HL-60/S4 treated with phorbol 12-myristate 13-acetate at 8.2 ng/mL for 4 days and 3 days (cell line): Measurements from ENCODE around the gene HCK.

ENCODE experiments used
- in situ Hi-C: fragments of 300-500 bp; cut with MboI; formaldehyde crosslinking; loops from 2 replicates; pipeline ENCODE4 v1.15.0; 2022; ENCODE audit warnings: low sequenced_read_pairs

The HCK gene

DNA sequence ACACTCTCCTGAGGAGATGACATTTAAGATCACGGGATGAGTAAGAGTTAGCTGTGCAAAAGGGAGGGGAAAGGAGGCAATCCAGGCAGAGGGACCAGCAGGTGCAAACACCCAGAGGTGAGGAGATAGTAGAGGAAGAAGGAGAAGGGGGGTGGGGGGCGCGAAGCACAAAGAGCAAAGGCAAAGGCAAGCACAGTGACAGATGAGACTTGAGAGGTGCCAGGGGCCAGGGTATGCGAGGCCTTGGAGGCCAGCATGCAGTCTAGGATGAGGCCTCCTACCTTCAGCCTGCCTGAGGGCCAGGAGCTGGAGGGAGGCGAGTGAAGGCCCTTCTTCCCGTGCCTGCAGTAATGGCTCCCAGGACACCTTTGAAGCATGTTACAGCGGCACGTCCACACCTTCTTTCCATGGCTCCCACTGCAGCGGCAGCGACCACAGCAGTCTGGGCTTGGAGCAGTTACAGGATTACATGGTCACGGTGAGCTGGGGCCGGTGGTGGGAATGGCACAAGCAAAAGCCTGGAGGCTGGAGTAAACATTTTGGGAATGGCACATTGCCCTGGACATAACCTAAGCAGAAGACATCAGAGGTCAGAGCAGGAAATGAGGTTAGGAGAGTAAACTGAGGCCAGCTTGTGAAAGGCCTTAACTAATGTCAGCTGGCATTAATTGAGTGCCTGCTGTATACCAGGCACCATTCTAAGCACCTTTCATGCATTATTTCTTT, 23.2 kb upstream of the HCK start:
- in situ Hi-C loops: no loop called here

DNA sequence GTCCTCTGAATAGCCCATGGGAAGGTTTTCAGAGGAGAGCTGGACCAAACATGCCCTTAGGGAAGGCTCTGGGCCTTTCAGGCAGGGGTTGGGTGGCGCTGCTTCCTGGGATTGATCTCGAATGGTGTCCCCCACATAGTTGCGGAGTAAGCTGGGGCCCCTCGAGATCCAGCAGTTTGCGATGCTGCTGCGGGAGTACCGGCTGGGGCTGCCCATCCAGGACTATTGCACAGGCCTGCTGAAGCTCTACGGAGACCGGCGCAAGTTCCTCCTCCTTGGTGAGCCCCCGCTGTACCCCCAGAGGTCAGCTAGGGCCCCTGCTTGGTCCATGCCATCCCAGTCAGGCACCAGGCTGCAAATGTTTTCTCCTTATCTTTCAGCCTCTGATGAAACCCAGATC, 22.5 kb upstream of the HCK start:
- in situ Hi-C loops: no loop called here

DNA sequence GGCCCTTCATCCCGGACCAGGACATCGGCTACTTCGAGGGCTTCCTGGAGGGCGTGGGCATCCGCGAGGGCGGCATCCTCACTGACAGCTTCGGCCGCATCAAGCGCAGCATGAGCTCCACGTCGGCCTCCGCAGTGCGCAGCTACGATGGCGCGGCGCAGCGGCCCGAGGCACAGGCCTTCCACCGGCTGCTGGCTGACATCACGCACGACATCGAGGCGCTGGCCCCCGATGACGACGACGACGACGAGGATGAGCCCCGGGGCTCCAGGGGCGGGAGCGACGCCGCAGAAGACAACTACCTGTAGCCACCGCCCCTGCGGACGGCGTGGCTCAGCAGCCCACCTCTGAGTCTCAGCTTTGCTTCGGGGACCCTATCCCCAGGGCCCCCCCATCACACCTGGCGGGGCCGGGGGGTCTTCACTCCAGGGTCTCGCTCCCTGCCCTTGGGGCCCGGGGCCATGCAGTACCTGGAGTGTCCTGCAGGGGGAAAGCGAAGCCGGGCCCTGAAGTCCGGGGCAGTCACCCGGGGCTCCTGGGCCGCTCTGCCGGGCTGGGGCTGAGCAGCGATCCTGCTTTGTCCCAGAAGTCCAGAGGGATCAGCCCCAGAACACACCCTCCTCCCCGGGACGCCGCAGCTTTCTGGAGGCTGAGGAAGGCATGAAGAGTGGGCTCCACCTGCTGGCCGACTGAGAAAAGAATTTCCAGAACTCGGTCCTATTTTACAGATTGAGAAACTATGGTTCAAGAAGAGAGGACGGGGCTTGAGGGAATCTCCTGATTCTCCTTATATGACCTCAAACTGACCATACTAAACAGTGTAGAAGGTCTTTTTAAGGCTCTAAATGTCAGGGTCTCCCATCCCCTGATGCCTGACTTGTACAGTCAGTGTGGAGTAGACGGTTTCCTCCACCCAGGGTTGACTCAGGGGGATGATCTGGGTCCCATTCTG, 20.8 kb upstream of the HCK start:
- in situ Hi-C loops: loop anchor here (10.0 kb wide), 1 partner anchor 64 kb away; no protein-coding TSS in a partner anchor

- in situ Hi-C loops: loop anchor here (10.0 kb wide), 1 partner anchor 61 kb away; no protein-coding TSS in a partner anchor
Observed at GRCh38 chr20:32033316-32033715, 18.7 kb upstream of the HCK start.

GRCh38 chr20:32033721-32034120, 18.3 kb upstream of the HCK start:
- in situ Hi-C loops: loop anchor here (10.0 kb wide), 1 partner anchor 61 kb away; no protein-coding TSS in a partner anchor

- in situ Hi-C loops: loop anchor here (10.0 kb wide), 1 partner anchor 60 kb away; no protein-coding TSS in a partner anchor
Observed at GRCh38 chr20:32034581-32035425, 17.2 kb upstream of the HCK start.

DNA sequence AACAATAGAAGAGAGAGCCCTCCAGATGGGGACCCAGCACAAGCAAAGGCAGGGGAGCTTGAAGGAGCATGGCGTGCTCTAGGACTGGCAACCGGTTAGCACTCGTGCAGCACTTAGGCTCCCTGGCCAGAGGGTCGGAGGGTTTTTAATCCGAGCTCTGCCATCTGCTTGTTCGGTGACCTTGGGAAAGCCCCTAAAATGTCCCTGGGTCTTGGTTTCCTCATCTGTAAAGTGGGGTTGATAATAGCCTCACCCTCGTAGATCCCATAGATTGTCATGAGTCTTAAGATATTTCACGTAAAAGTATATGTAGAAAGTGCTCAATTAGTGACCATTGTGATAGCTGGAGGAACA, 16.6 kb upstream of the HCK start:
- in situ Hi-C loops: loop anchor here (10.0 kb wide), 1 partner anchor 59 kb away; no protein-coding TSS in a partner anchor

DNA sequence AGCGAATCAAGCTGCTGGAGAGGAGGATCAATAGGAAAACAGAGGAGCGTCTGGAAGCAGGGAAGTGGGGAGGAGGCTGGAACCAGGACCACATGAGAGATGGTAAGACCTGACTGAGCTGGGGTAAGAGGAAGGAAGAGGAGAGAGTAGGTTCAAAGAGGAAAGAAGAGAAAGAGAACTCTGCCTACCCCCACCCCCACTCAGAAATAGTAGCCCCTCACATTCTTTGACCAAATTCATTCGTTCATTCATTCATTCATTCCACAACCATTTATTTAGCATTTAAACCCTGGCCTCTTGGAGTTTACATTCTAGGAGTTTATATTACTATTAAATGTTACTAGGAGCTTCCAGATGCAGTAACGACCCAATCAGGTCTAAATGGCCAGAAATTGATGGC, 15.8 kb upstream of the HCK start:
- in situ Hi-C loops: loop anchor here (10.0 kb wide), 1 partner anchor 59 kb away; no protein-coding TSS in a partner anchor

DNA sequence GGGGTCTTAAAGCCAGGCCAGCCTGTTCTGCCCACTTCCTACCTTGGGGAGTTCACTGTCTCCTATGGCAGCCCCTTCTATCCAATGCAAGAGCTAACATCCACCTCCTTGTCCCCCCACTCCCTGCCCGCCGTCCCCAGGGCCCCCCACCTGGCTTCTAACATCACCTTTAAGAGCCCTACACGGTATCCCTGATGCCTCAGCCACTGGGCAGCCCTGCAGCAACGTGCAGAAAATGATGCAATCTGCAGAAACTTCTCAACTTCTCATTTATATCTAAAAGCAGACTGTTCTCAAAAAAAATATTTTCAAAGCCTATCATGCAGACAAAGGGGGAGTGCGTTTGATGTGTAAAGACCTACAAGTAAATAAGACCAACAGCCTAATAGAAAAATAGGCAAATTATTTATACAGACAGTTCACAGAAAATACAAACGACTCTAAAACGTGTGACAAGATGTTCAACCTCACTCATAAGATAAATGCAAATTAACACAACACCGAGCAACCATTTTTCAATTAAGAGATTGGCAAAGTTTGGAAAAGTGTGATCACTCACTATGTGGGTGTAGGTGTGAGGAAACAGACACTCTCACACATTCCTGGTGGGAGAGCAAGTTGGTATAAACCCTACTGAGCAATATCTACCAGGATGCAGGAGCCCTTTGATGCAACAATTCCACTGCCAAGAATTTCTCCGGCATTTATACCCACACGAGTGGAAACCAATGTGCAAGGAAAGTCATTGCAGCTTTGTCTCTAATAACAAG, 15.1 kb upstream of the HCK start:
- in situ Hi-C loops: loop anchor here (10.0 kb wide), 1 partner anchor 58 kb away; no protein-coding TSS in a partner anchor

DNA sequence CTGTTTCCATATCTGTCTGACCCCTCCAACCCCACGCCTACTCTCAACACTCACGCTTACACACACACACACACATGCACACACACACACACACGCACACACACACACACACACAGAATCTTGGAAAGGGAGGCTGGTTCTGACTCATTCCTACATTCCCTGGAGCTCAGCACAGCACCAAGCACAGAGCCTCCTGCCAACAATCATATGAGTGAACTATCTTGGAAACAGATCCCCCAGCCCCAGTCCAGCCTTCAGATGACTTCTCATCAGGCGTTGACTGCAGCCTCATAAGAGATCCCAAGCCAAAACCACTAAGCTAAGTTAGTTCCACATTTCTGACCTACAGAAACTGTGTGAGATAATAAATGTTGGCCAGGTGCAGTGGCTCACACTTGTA, 14.1 kb upstream of the HCK start:
- in situ Hi-C loops: loop anchor here (10.0 kb wide), 1 partner anchor 57 kb away; no protein-coding TSS in a partner anchor

DNA sequence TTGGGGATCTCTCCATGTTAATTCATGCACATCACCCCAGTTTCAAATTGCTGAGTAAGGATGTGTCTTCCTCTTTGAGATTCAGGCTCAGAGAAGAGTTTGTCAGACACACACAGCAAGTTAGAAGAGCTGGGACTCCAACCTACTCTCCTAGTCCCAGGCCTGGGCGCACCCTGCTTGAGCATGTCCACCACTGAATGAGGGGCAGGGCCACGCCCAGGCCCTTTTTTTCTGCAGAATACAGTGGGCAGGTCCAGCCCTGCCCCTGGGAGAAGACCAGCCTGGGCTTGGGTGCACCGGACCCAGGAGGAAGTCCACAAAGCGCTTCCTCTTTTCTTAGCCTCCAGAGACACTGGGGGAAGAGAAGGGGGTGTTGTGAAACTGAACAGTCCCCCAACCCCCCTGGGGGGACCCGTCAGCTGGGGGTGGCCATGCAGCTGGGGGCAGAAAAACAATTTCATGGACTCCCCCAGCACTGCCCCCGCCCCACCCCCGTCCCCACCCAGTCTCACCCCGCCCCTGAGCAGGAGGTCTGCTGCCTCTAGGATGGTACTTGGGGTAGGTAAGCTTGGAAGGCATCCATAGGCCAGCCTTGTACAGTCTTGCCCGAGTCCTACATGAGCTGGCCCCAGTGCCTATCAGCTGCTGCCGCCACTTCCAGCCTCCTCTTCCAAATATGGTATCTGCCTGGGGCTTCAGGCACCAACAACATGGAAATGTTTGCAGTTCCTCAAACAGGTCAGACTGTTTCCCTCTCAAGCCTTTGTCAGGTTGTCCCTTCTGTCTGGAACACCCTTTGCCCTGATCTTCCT, 11.7 kb upstream of the HCK start:
- in situ Hi-C loops: no loop called here

DNA sequence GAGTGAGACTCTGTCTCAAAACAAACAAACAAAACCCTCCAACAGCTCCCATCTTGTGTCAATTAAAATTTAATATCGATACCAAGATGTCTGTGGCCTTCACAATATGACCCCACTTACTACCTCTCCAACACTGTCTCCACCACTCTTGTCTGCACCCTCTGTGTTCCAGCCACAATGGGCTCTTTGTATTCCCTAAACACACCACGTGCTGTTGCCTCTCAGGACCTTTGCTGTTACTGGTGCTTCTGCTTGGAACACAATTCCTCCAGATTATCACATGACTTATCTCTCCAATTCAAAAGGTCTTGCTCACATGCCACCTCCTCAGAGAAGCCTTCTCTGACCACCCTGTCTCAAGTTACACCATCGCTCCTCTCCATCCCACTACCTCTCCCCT, 6.0 kb upstream of the HCK start:
- in situ Hi-C loops: no loop called here

- in situ Hi-C loops: no loop called here
Observed at GRCh38 chr20:32050324-32050841, 1.7 kb upstream of the HCK start.

- in situ Hi-C loops: no loop called here
Observed at GRCh38 chr20:32050851-32051556, 1.0 kb upstream of the HCK start.

DNA sequence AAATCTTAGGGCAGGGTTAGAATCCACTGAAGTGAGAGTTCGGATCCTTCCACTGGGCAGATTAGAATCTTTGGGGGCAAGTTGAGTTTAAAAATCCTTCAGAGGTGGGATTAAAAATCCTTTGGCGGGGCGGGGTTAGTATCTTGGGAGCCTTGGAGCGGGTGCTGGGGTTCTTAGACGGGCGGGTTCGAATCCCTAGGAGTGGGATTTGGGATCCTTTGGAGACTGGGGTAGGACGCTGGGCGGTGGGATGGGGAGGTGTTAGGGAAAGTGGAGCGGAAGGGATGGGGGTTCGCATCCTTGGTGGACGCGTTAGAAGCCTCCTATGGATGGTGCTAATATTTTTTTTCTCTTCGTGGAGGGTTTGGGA, 337 bp upstream of the HCK start:
- in situ Hi-C loops: no loop called here

DNA sequence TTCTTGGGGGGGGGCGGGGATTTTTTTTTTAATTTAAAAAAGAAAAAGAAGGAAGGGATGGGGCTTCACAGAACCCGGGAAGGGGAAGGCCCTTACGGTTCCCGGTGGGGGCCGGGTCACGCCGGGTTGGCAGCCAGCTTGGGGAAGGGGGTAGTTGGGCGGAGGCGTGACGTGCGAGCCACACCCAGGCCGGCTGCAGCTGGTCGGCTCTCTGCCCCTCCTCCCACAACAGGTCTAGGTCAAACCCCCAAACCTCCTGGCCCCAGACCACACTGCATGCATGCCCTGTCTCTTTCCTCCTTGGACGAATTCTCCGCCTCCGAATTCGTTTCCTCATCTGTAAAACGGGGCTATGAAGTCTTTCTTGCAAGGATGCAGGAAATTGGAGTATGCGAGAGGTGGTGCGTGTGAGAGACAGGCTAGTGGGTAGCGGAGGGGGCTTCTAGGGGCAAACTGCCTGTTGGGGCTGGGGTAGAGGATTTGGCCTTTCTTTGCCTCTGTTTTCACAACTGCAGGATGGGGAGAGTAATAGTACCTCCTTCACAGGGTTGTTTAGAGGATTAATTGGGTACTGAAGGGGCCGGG, 828 bp downstream of the HCK start:
- in situ Hi-C loops: no loop called here

GRCh38 chr20:32053648-32054047, 1.6 kb downstream of the HCK start:
- in situ Hi-C loops: no loop called here
